ENCODE results near the gene CHCHD1. TPM values are rescaled to one million over a fixed set of nuclear protein-coding genes. Genes with fewer than 3 reads are reported as not detected.

Gene CHCHD1
- total RNA-seq, 5 donors from 2014 or later (not counting 1 experiment from before 2014, with no cell fraction given) = 6.3 to 17.5 (median 14.2) TPM

DNA sequence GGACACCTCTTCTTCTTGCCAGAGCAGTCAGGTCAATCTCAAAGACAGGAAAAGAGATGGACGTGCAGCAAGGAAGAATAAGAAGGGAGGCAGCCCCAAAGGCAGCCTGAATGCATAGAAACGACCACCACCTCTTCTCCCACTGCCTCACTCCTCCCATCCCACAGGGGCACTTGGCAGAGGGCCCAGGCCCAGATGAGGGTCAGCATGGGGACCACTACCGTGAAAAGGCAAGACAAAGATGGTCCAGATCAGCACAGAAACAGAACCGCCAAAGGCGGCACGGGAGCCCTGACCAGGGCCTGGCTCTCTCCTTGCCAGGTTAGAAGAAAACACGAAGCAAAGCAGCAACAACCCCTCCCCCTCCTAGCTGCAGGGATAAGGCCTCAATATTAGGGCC lies 31.5 kb downstream of the CHCHD1 start:
- no peaks in the 10 kb centered on the region for H3K9me3 Mint-ChIP-seq
- Histone ChIP-seq H3K27ac (ENCODE audit: low read length) (no peak overlapping the region), H3K4me1 (ENCODE audit: control insufficient read depth in 1 of 2, extremely low read depth in 1 of 2, insufficient read depth in 2 of 2, low read length in 2 of 2) (peaks cover 0 to 27% of the 10 kb centered on the region in 2 experiments), H3K27me3 (replicated peaks in 1 of 2; ENCODE audit: control insufficient read depth in 2 of 2, extremely low read depth in 1 of 2, insufficient read depth in 2 of 2, low read length in 1 of 2) (no peaks in the 10 kb centered on the region), H3K9me3 (no peaks in the 10 kb centered on the region), H3K36me3 (ENCODE audit: control insufficient read depth in 2 of 2, extremely low read depth in 1 of 2, insufficient read depth in 1 of 2, low read length in 1 of 2) (peaks cover 15 to 56% of the 10 kb centered on the region in 2 donors), H3K4me3 (ENCODE audit: control insufficient read depth in 1 of 2, extremely low read depth in 1 of 2, low read length in 1 of 2) (no peak overlapping the region)
- H3K36me3 Mint-ChIP-seq = peaks cover 58% of the 10 kb centered on the region
- peak overlapping the region; percentile 82 to 86 for H3K27ac Mint-ChIP-seq
- no peak overlapping the region for H3K4me3 Mint-ChIP-seq
- 100% methylated on average over 1 of the region's 7 CpGs for WGBS (ENCODE audit: insufficient coverage)
- ChIA-PET POLR2A (no interaction called here), CTCF (interaction anchor here in 1 of 2 donors (0.7 kb wide), 1 partner anchor 43 kb away, joined by 3 read pairs; no protein-coding TSS in a partner anchor)
- peaks cover 24 to 36% (median 25%) of the 10 kb centered on the region in 3 donors for H3K4me1 Mint-ChIP-seq
- ATAC-seq (replicated peaks in 1 of 4) (no peak), DNase-seq (no peak)
- no peaks in the 10 kb centered on the region for H3K27me3 Mint-ChIP-seq

DNA sequence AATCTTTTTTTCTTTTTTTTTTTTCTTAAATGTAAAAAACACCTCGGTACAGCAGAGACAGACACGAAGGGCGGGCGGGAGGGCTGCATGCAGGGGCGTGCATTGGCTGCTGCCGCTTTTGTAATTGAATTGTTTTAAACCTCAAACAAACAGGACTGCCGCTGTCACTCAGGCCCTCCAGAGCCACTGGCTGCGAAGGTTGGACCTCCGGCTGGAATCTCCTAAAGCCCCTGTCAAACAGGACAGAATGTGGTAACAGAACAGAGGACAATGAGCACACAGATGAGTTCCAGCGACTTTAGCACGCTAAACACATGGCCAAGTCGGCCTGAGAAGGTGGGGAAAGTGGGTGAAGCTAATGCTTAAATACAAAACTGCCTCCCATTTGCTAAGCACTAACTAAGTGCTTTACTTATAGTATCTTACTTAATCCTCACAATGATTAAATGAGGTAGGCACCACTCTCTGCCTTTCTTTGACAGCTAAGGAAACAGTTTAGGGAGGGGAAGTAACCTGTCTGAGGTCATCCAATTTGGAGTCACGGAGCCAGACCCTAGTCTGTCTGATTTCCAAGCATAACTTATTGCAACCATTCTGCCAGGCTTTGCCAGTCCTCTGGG lies 32.5 kb downstream of the CHCHD1 start:
- DNase-seq (no peak), ATAC-seq (replicated peaks in 1 of 4) (no peak)
- H3K4me1 ChIP-seq (ENCODE audit: control insufficient read depth in 1 of 2, extremely low read depth in 1 of 2, insufficient read depth in 2 of 2, low read length in 2 of 2) = peaks cover 0 to 18% of the 10 kb centered on the region in 2 experiments
- POLR2A ChIA-PET = no interaction called here
- CTCF ChIA-PET = interaction anchor here in 1 of 2 donors (0.7 kb wide), 1 partner anchor 42 kb away, joined by 3 read pairs; no protein-coding TSS in a partner anchor
- no peak overlapping the region for H3K27ac ChIP-seq (ENCODE audit: low read length)
- H3K4me3 ChIP-seq (ENCODE audit: control insufficient read depth in 1 of 2, extremely low read depth in 1 of 2, low read length in 1 of 2) = no peak overlapping the region
- no peaks in the 10 kb centered on the region for H3K27me3 ChIP-seq (replicated peaks in 1 of 2; ENCODE audit: control insufficient read depth in 2 of 2, extremely low read depth in 1 of 2, insufficient read depth in 2 of 2, low read length in 1 of 2)
- 100% methylated on average over 4 of the region's 13 CpGs for WGBS (ENCODE audit: insufficient coverage)
- Mint-ChIP-seq H3K27ac (no peak overlapping the region), H3K36me3 (peaks cover 48% of the 10 kb centered on the region), H3K4me1 (peaks cover 13 to 26% (median 14%) of the 10 kb centered on the region in 3 donors), H3K9me3 (no peaks in the 10 kb centered on the region), H3K27me3 (no peaks in the 10 kb centered on the region), H3K4me3 (no peak overlapping the region)
- H3K36me3 ChIP-seq (ENCODE audit: control insufficient read depth in 2 of 2, extremely low read depth in 1 of 2, insufficient read depth in 1 of 2, low read length in 1 of 2) = peaks cover 11 to 53% of the 10 kb centered on the region in 2 donors
- no peaks in the 10 kb centered on the region for H3K9me3 ChIP-seq

DNA sequence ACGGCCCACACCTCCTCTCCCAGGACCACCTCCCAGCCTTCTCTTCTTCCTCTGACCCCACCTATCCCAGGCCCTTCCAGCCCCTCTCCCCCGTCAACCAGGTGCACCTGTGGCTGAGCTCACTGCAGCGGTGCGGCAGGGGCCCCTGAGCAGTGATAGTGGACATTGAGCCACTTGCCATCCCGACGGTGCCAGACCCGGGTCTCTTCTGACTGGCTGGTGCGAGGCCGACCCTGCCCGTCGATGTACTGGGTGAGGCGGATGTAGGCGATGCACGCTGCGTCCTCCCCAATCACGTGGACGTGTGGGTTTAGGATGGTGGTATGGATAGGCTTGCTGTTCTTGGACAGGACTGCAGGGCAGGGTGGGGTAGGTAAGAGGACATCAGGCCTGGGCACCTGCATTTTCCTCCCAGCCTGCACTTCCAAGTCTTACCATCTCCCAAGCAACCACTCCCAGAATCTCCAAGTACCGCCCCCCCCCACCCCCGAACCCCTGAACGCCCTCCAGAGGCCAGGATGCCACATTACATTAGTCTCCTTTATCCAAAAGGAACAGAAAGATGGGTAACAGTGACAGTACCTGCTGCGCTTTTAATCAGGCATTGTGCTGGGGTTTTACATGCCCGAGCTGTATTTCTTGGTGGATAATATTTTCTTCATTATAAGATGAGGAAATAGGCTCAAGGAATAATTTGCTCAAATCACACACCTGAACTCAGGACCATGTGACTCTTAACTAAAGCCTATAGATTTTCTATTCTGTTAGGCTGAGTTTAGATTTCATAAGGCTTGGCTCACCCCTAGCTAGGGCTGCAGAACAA lies 33.3 kb downstream of the CHCHD1 start:
- no peak overlapping the region for H3K27ac ChIP-seq (ENCODE audit: low read length)

DNA sequence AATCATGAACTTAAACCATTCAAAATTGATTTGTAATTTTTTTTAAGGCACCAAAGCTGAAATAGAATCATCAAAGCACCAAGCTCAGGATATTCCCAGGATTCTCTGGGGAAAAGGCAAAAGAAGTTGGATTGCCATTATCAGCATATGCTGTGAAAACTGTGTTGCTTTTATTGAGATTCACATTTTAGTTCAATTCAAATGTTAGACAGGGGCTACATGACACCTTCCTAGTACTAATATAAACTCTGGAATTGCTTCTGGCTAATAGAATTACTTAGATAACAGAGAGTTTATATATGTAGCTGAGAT lies 33.8 kb downstream of the CHCHD1 start:
- Mint-ChIP-seq H3K4me1 (peaks cover 2 to 13% (median 2%) of the 10 kb centered on the region in 3 donors), H3K27ac (peak overlapping the region in 1 of 2 donors; percentile 10), H3K9me3 (no peaks in the 10 kb centered on the region), H3K36me3 (peaks cover 47% of the 10 kb centered on the region), H3K27me3 (no peaks in the 10 kb centered on the region), H3K4me3 (no peak overlapping the region)
- Histone ChIP-seq H3K4me3 (ENCODE audit: control insufficient read depth in 1 of 2, extremely low read depth in 1 of 2, low read length in 1 of 2) (no peak overlapping the region), H3K4me1 (ENCODE audit: control insufficient read depth in 1 of 2, extremely low read depth in 1 of 2, insufficient read depth in 2 of 2, low read length in 2 of 2) (peaks cover 0 to 6% of the 10 kb centered on the region in 2 experiments), H3K27me3 (replicated peaks in 1 of 2; ENCODE audit: control insufficient read depth in 2 of 2, extremely low read depth in 1 of 2, insufficient read depth in 2 of 2, low read length in 1 of 2) (no peaks in the 10 kb centered on the region), H3K9me3 (no peaks in the 10 kb centered on the region), H3K27ac (ENCODE audit: low read length) (no peak overlapping the region), H3K36me3 (ENCODE audit: control insufficient read depth in 2 of 2, extremely low read depth in 1 of 2, insufficient read depth in 1 of 2, low read length in 1 of 2) (peaks cover 11 to 54% of the 10 kb centered on the region in 2 donors)
- POLR2A ChIA-PET = no interaction called here
- CTCF ChIA-PET = interaction anchor here (0.6 to 1.3 kb wide), 3 partner anchors 20 to 64 kb away, joined by 3 to 5 read pairs (median 3); no protein-coding TSS in a partner anchor
- DNase-seq (no peak), ATAC-seq (replicated peaks in 1 of 4) (no peak)

More for the DNA sequence above, 33.3 kb downstream of the CHCHD1 start:
- H3K4me1 Mint-ChIP-seq = peaks cover 6 to 19% (median 7%) of the 10 kb centered on the region in 3 donors
- H3K4me3 Mint-ChIP-seq = no peak overlapping the region
- ChIA-PET CTCF (interaction anchor here (0.6 to 1.3 kb wide), 3 partner anchors 20 to 65 kb away, joined by 3 to 5 read pairs (median 3); no protein-coding TSS in a partner anchor), POLR2A (no interaction called here)
- Histone ChIP-seq H3K4me3 (ENCODE audit: control insufficient read depth in 1 of 2, extremely low read depth in 1 of 2, low read length in 1 of 2) (no peak overlapping the region), H3K27me3 (replicated peaks in 1 of 2; ENCODE audit: control insufficient read depth in 2 of 2, extremely low read depth in 1 of 2, insufficient read depth in 2 of 2, low read length in 1 of 2) (no peaks in the 10 kb centered on the region), H3K9me3 (no peaks in the 10 kb centered on the region), H3K36me3 (ENCODE audit: control insufficient read depth in 2 of 2, extremely low read depth in 1 of 2, insufficient read depth in 1 of 2, low read length in 1 of 2) (peaks cover 11 to 54% of the 10 kb centered on the region in 2 donors), H3K4me1 (ENCODE audit: control insufficient read depth in 1 of 2, extremely low read depth in 1 of 2, insufficient read depth in 2 of 2, low read length in 2 of 2) (peaks cover 0 to 11% of the 10 kb centered on the region in 2 experiments)
- H3K36me3 Mint-ChIP-seq = peaks cover 47% of the 10 kb centered on the region
- no peaks in the 10 kb centered on the region for H3K27me3 Mint-ChIP-seq
- H3K27ac Mint-ChIP-seq = no peak overlapping the region
- 89% methylated on average over 16 of the region's 22 CpGs for WGBS (ENCODE audit: insufficient coverage)
- no peaks in the 10 kb centered on the region for H3K9me3 Mint-ChIP-seq
- ATAC-seq (replicated peaks in 1 of 4) (no peak), DNase-seq (peak in 1 of 35 experiments; percentile 34)

DNA sequence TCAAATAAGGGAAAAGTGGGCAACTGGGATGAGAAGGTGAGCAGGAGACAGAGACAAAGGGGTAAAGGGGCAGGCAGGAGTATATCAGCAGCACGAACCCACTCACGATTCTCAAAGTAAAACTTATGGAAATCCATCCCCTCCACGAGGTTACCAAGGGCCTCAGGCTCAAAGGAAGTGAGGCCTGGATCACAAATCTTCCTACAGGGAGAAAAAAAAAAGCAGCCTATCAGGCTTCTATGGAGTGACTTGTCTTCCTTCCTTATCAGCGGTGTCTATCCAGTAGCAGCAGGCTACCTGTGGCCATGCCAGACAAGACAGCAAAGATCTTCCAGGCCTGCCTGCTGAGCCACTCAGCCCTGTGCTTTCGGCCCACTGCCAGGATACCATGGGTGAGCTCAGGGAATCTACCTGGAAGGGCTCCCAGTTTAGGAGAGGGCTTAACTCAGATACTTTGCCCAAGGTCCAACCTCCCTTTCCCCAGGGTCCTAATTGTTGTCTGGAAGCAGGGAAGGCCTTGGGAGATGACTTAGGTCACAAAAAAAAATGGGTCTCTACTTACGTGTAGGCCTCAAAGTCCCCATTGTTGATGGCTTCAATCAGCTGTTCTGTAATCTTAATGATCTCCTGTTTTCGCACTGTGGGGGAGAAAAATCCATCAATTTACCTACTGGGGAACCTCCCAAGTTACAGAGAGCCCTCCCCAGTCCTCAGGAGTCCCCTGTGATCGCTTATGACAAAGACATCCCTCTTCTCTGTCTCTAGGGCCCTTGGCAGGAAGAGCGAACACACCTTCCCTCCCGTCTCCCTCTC lies 35.3 kb downstream of the CHCHD1 start:
- ChIA-PET CTCF (no interaction called here), POLR2A (interaction anchor here in 1 of 2 donors (0.7 kb wide), 1 partner anchor 33 kb away, joined by 3 read pairs; no protein-coding TSS in a partner anchor)
- peak overlapping the region; percentile 12 to 43 for H3K27ac Mint-ChIP-seq
- no peaks in the 10 kb centered on the region for H3K27me3 ChIP-seq (replicated peaks in 1 of 2; ENCODE audit: control insufficient read depth in 2 of 2, extremely low read depth in 1 of 2, insufficient read depth in 2 of 2, low read length in 1 of 2)
- H3K4me3 Mint-ChIP-seq = no peak overlapping the region
- no peaks in the 10 kb centered on the region for H3K9me3 ChIP-seq
- no peak for ATAC-seq (replicated peaks in 1 of 4)
- H3K36me3 Mint-ChIP-seq = peaks cover 52% of the 10 kb centered on the region
- no peak overlapping the region for H3K27ac ChIP-seq (ENCODE audit: low read length)
- H3K36me3 ChIP-seq (ENCODE audit: control insufficient read depth in 2 of 2, extremely low read depth in 1 of 2, insufficient read depth in 1 of 2, low read length in 1 of 2) = peaks cover 11 to 66% of the 10 kb centered on the region in 2 donors
- H3K9me3 Mint-ChIP-seq = no peaks in the 10 kb centered on the region
- H3K27me3 Mint-ChIP-seq = no peaks in the 10 kb centered on the region
- DNase-seq = no peak
- peaks cover 1 to 13% (median 2%) of the 10 kb centered on the region in 3 donors for H3K4me1 Mint-ChIP-seq
- peaks cover 0 to 3% of the 10 kb centered on the region in 2 experiments for H3K4me1 ChIP-seq (ENCODE audit: control insufficient read depth in 1 of 2, extremely low read depth in 1 of 2, insufficient read depth in 2 of 2, low read length in 2 of 2)
- H3K4me3 ChIP-seq (ENCODE audit: control insufficient read depth in 1 of 2, extremely low read depth in 1 of 2, low read length in 1 of 2) = no peak overlapping the region
- WGBS (ENCODE audit: insufficient coverage) = 98% methylated on average over 5 of the region's 10 CpGs

DNA sequence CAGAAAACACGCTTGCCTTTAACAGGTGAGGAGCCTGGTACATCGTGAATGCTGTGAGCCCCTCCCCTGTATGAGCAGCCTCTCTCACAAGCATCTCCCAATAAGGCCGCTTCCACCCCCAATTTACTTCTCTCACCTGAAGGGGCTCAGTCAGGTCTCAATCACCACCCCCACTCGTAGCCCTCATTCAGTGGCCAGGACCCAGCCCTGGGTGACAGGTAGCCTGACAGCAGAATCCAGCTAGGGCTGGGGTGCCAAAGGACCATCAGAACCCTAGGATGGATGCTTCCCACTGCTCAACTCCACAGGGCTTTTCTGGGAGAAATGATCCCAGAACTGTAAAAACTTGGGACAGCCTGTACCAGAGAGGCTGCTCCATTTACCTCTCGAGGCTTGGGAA lies 36.0 kb downstream of the CHCHD1 start:
- H3K36me3 Mint-ChIP-seq = peaks cover 52% of the 10 kb centered on the region
- WGBS (ENCODE audit: insufficient coverage) = 94% methylated on average over 5 of the region's 5 CpGs
- Histone ChIP-seq H3K4me3 (ENCODE audit: control insufficient read depth in 1 of 2, extremely low read depth in 1 of 2, low read length in 1 of 2) (no peak overlapping the region), H3K4me1 (ENCODE audit: control insufficient read depth in 1 of 2, extremely low read depth in 1 of 2, insufficient read depth in 2 of 2, low read length in 2 of 2) (no peaks in the 10 kb centered on the region), H3K9me3 (no peaks in the 10 kb centered on the region), H3K36me3 (ENCODE audit: control insufficient read depth in 2 of 2, extremely low read depth in 1 of 2, insufficient read depth in 1 of 2, low read length in 1 of 2) (peaks cover 18 to 70% of the 10 kb centered on the region in 2 donors), H3K27me3 (replicated peaks in 1 of 2; ENCODE audit: control insufficient read depth in 2 of 2, extremely low read depth in 1 of 2, insufficient read depth in 2 of 2, low read length in 1 of 2) (no peaks in the 10 kb centered on the region), H3K27ac (ENCODE audit: low read length) (no peak overlapping the region)
- H3K9me3 Mint-ChIP-seq = no peaks in the 10 kb centered on the region
- H3K27ac Mint-ChIP-seq = peak overlapping the region in 1 of 2 donors; percentile 49
- H3K4me1 Mint-ChIP-seq = peaks cover 0 to 9% (median 0%) of the 10 kb centered on the region in 3 donors
- no peak for DNase-seq
- no peak for ATAC-seq (replicated peaks in 1 of 4)
- H3K27me3 Mint-ChIP-seq = no peaks in the 10 kb centered on the region
- ChIA-PET POLR2A (no interaction called here), CTCF (no interaction called here)
- no peak overlapping the region for H3K4me3 Mint-ChIP-seq
